NCI-H2107 treated with DMSO at 0.1 percent for 48 hours (cell line): ENCODE results near the gene KATNIP.
A peak's percentile ranks its signal among the peaks of the same experiment; 100 is the strongest.
"Not testable (repeated sequence)": the region's sequence is repeated elsewhere in the genome, so short reads cannot be mapped to it uniquely, and the experiment has no call there.

Experiments
- DNase-seq: peaks from one replicate; lab custom pipeline; 2025; ENCODE audit not compliant: unreplicated experiment; lab: John Stamatoyannopoulos, UW

KATNIP gene

GRCh38 chr16:27534256-27534655, 15.7 kb upstream of the KATNIP start:
- no peak for DNase-seq

DNA sequence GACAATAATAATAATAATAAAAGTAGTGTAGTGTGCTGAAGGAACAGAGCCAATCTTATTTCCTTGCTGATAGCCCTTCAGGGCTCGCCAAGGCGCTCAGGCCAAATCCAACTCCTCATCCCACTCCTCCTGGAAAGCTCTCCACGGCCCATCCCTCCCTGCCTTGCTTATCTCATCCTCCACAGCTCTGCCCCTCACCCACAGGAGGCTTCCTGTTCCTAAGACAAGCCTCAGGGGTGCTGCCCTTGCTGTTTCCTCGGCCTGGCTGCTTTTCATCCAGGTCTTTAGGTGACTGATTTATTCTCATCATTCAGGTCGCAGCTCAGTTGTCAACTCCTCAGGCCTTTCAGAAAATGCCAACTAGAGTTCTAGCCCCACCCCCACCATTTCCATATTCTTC, 11.4 kb upstream of the KATNIP start:
- DNase-seq, result no peak

GRCh38 chr16:27539120-27539519, 10.8 kb upstream of the KATNIP start:
- no peak for DNase-seq

DNA sequence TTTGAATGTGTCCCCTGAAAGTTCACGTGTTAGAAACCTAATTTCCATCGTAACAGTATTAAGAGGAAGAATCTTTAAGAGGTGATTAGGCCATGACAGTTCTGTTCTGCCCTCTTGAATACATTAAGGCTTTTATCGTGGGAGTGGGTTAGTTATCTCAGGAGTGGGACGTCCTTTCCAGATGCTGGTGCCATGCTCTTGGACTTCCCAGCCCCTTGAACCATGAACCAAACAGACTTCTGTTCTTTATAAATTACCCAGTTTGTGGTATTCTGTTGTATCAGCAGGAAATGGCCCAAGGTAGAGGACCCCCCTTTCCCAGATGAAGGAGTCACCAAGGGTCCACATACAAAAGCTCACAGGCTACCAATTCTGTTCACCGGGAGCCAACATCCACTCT, 10.3 kb upstream of the KATNIP start:
- no peak for DNase-seq

DNA sequence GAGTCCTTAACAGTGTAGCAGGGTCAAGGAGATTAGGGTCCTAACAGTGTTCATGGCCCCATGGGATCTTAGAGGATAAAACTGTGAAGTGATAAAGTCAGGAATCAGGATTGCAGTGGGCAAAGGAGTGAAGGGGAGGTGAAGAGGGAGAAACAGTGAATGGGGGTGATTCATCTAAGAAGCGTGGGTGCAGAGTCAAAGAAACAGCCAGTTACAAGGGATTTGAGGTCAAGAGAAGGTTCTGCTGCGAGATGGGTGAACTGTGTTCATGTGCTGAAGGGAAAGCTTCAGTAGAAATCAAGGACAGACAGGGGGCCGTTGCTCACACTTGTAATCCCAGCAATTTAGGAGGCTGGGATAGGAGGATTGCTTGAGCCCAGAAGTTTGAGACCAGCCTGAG, 6.1 kb upstream of the KATNIP start:
- no peak for DNase-seq

- no peak for DNase-seq
Observed at GRCh38 chr16:27544671-27545070, 5.3 kb upstream of the KATNIP start.

DNA sequence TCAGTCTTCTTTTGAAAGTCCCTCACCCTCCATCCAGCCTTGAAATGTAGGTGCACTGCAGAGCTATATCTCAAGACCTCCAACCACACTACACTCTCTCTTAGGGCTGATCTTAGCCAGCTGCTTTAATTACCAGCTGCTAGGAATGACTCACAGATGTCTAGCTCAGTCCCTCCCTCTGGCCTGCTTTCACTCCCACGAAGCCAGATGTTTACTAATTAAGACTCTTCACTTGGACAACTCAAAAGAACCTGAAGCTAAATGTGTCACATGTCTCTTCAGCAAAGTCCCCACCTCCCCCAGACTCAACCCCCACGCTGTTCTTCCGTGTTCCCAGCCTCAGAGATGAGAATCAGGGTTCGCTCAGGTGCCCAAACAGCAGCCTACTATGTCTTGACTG, 2.8 kb upstream of the KATNIP start:
- DNase-seq, result no peak

- no peak for DNase-seq
Observed at GRCh38 chr16:27547851-27548250, 2.1 kb upstream of the KATNIP start.

DNA sequence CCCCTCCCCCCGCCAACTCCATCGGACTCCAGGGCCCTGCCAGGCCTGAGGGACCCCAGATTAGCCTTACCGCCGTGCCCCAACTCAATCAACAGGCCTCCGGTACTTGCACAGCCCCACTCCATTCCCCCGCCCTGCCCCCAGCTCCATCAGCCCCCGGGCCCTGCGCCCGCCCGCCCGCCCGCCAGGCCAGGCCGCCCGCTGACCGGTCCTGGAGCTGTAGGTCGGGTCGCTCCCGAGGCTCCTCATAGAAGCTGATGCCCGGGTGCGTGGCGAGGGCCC, 539 bp upstream of the KATNIP start:
- no peak for DNase-seq

DNA sequence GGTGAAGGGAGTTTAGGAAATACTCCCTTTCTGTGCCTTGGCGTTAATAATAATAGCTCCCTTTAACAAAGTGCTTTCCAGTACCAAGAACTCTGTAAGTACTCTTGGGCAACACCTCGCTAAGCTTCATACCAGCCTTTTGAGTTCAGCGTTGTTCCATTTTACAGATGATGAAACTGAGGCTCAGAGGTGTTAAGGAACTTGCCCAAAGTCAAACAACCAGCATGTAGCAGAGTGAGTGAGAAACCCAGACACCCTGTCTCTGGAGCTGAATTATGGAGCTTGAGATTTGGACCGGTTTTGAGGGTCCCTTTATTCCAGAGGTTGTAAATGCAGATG, 607 bp downstream of the KATNIP start:
- no peak for DNase-seq

DNA sequence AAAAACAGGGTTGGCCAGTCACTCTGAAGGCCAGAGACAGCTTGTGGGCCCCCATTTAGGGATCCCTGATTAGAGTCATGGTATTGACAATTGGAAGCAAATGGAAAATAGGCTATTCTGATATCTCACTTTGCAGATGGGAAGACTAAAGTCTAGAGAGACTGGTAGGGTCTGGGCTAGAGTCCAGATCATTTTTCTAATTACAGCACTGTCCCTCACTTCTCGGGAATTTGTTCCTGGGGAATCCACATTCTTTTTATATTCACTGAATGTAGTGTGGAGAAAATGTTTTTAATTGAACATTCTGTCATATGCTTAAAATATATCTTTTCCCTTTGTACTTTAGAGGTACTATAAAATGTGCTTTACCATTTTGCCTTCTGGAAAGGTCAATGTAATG, 1.1 kb downstream of the KATNIP start:
- no peak for DNase-seq

DNA sequence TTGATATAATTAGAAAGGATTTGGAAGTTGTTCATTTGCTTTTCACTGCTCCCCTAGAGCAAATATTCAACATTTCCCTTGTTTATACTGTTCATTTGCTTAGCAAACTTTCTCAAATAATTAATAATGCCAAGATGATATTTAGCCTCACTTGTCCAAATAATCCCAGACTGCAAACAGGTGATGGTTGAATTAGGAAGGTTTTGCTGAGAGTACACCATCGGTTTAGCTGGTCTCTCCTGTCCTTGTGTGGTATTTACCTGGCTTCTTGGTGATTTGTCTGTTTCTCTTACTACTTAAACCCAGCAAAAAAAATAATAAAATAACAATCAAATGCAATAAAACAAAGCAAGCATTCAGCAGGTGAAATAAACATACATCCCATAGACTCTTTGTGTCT, 6.5 kb downstream of the KATNIP start:
- DNase-seq, result no peak

DNA sequence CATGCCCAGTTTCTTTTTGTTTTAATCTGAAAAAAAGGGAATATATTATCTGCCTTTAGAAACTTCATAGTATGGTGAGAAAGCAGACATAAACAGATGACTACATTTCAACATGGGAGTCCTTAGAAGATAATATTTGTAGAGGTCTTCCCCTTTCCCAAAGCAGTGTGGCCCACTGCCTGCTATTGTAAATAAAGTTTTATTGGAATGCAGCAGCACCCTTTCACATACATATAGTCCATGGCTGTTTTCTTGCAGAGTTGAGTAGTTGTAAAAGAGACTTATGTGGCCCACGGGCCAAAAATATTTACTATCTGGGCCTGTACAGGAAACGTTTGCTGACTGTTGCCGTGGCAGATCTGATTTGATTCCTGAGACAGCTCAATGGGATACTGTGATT, 8.5 kb downstream of the KATNIP start:
- DNase-seq, result no peak

GRCh38 chr16:27558932-27559331, 9.0 kb downstream of the KATNIP start:
- no peak for DNase-seq

GRCh38 chr16:27561216-27561615, 11.3 kb downstream of the KATNIP start:
- DNase-seq, result no peak

DNA sequence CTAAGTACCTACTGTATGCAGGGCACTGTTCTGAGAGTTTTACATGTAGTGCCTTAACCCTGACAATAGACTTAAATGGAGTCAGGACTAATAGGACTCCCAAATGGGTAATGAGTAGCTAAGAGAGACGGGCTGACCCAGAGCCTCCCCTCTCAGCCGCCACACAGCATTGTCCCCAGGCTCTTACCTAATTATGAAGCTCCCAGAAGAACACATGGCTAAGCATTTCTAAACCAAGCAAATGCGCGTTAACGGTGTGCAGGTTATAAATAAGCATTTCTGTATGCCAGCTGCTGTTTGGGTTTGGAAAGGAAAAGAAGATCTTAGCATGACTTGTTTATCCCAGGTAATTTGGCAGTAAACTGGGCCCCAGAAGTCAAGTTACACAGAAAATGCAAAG, 14.3 kb downstream of the KATNIP start:
- DNase-seq, result peak; percentile 48

- no peak for DNase-seq
Observed at GRCh38 chr16:27566417-27566816, 16.5 kb downstream of the KATNIP start.

DNA sequence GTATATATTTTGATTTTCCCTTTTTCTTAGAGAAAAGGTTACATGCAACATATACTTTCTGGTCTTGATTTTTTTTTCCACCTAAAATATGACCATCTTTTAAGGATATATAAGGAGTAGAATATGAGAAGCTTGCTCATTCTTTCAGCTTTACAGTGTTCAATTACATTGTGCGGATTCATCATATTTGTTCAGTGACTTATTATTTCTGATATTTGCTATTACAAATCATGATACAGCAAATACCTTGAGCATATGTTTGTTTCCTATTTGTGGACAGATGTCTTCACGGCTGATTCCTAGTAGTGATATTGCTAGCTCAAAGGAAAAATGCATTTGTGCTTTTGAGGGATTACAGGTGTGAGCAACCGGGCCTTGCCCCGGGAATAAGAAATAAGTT, 18.1 kb downstream of the KATNIP start:
- DNase-seq, result no peak

DNA sequence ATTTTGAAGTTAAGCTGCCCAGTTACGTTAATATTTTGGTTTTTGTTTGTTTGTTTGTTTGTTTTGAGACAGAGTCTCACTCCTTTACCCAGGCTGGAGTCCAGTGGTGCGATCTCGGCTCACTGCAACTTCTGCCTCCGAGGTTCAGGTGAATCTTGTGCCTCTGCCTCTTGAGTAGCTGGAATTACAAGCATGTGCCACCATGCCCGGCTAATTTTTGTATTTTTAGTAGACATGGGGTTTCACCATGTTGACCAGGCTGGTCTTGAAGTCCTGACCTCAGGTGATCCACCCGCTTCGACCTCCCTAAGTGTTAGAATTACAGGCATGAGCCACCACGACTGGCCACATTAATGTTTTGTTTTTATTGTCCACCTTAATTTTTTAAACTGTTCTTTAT, 21.0 kb downstream of the KATNIP start:
- not testable (repeated sequence) for DNase-seq

GRCh38 chr16:27571433-27572326, 21.7 kb downstream of the KATNIP start:
- no peak for DNase-seq

DNA sequence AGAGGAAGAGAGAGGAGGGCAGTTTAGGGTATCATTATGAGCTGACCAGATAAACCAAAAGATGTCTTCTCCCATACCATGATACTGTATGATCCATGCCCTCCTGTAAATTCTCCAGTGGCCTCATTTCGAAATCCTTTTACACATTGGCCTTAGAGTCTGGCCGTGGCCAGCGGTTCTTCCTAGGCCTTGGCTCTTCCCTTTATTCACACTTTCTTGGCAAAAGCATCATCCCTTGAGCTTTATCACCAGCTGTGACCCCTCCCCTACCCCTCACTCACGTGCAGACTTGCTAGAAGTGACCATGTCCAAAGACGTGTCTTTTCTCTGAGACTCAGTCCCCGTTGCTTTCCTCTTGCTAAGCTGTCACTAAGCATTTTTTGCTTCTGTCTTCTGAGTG, 22.8 kb downstream of the KATNIP start:
- no peak for DNase-seq

- DNase-seq, result no peak
Observed at GRCh38 chr16:27576729-27577128, 26.8 kb downstream of the KATNIP start.
